BE2C (cell line): ENCODE data around the gene RIMS3.

Experiments used
- DNase-seq: peaks from one replicate; pipeline ENCODE4 v3.0.0-alpha.2; 2020
- H3K27me3 ChIP-seq: fragments of 250-450 bp; sonication (Bioruptor Pico); 2 replicates; pipeline ENCODE4 v1.5.1; 2020; ENCODE audit warnings: mild to moderate bottlenecking
- H3K36me3 ChIP-seq: fragments of 250-450 bp; sonication (Bioruptor Pico); 2 replicates; pipeline ENCODE4 v1.5.1; 2020; ENCODE audit warnings: mild to moderate bottlenecking
- H3K4me1 ChIP-seq: fragments of 250-450 bp; sonication (Bioruptor Pico); 2 replicates; pipeline ENCODE4 v1.5.1; 2020
- H3K4me3 ChIP-seq: 2 replicates; pipeline ENCODE4 v1.5.1; 2011; ENCODE audit warnings: low read depth, low read length
- H3K9me3 ChIP-seq: fragments of 250-450 bp; sonication (Bioruptor Pico); 2 replicates; pipeline ENCODE4 v1.5.1; 2020
- CTCF ChIP-seq: IDR thresholded peaks from 2 replicates; pipeline ENCODE4 v1.5.1; 2012; ENCODE audit warnings: mild to moderate bottlenecking, low read depth, low read length

The RIMS3 gene

GRCh38 chr1:40645118-40645680 lies 20.3 kb downstream of the RIMS3 start:
- H3K9me3 ChIP-seq = no peaks in the 10 kb centered on the region
- H3K36me3 ChIP-seq = peaks cover 31% of the 10 kb centered on the region
- H3K4me3 ChIP-seq = no peak overlapping the region
- no peaks in the 10 kb centered on the region for H3K4me1 ChIP-seq
- no peak for DNase-seq
- no peak for TF ChIP-seq CTCF
- no peaks in the 10 kb centered on the region for H3K27me3 ChIP-seq

GRCh38 chr1:40641601-40642242 lies 23.8 kb downstream of the RIMS3 start:
- no peaks in the 10 kb centered on the region for H3K27me3 ChIP-seq
- peaks cover 41% of the 10 kb centered on the region for H3K36me3 ChIP-seq
- TF ChIP-seq CTCF = no peak
- no peaks in the 10 kb centered on the region for H3K9me3 ChIP-seq
- DNase-seq = no peak
- H3K4me3 ChIP-seq = no peak overlapping the region
- no peaks in the 10 kb centered on the region for H3K4me1 ChIP-seq

- H3K36me3 ChIP-seq = peaks cover 47% of the 10 kb centered on the region
- no peak for TF ChIP-seq CTCF
Observed at GRCh38 chr1:40640314-40641076, 25.0 kb downstream of the RIMS3 start.

GRCh38 chr1:40638097-40639036 lies 27.1 kb downstream of the RIMS3 start:
- H3K27me3 ChIP-seq = no peaks in the 10 kb centered on the region
- peaks cover 41% of the 10 kb centered on the region for H3K36me3 ChIP-seq
- H3K4me1 ChIP-seq = peaks cover 9% of the 10 kb centered on the region
- no peak for TF ChIP-seq CTCF
- H3K4me3 ChIP-seq = no peak overlapping the region
- no peaks in the 10 kb centered on the region for H3K9me3 ChIP-seq
- DNase-seq = no peak

More at GRCh38 chr1:40640314-40641076, 25.0 kb downstream of the RIMS3 start:
- DNase-seq = no peak
- H3K4me1 ChIP-seq = no peaks in the 10 kb centered on the region
- no peaks in the 10 kb centered on the region for H3K27me3 ChIP-seq
- H3K4me3 ChIP-seq = no peak overlapping the region
- no peaks in the 10 kb centered on the region for H3K9me3 ChIP-seq

GRCh38 chr1:40637470-40638007 lies 27.9 kb downstream of the RIMS3 start:
- Histone ChIP-seq H3K4me3 (no peak overlapping the region), H3K9me3 (no peaks in the 10 kb centered on the region), H3K36me3 (peaks cover 46% of the 10 kb centered on the region), H3K4me1 (peaks cover 13% of the 10 kb centered on the region), H3K27me3 (no peaks in the 10 kb centered on the region)
- no peak for DNase-seq
- TF ChIP-seq CTCF = no peak
